MM.1S (cell line): Measurements from ENCODE around the gene NKIRAS1.
A peak's percentile ranks its signal among the peaks of the same experiment; 100 is the strongest.

Experiments used
- DNase-seq: peaks from one replicate; pipeline ENCODE4 v3.0.0-alpha.2; 2015
- H2AFZ ChIP-seq: fragments of 300-600 bp; sonication (generic); 2 replicates; pipeline ENCODE4 v1.6.0; 2016; ENCODE audit warnings: antibody characterized with exemption, low read length
- H3F3A ChIP-seq: fragments of 300-600 bp; sonication (generic); 2 replicates; pipeline ENCODE4 v1.6.1; 2016; ENCODE audit warnings: mild to moderate bottlenecking, antibody characterized with exemption, low read length, moderate library complexity, mixed read lengths; ENCODE audit not compliant: insufficient read depth
- H3K27ac ChIP-seq: fragments of 300-600 bp; sonication (generic); 2 replicates; pipeline ENCODE4 v1.5.1; 2016; ENCODE audit warnings: mild to moderate bottlenecking, low read length
- H3K27me3 ChIP-seq: fragments of 300-600 bp; sonication (generic); replicated peaks from 2 replicates; pipeline ENCODE4 v1.6.0; 2016; ENCODE audit warnings: low read length; ENCODE audit not compliant: insufficient read depth
- H3K36me3 ChIP-seq: fragments of 300-600 bp; sonication (generic); replicated peaks from 2 replicates; pipeline ENCODE4 v1.6.1; 2016; ENCODE audit warnings: mild to moderate bottlenecking, low read length, mixed read lengths; ENCODE audit not compliant: insufficient read depth
- H3K4me1 ChIP-seq: fragments of 300-600 bp; sonication (generic); 2 replicates; pipeline ENCODE4 v1.6.1; 2016; ENCODE audit warnings: low read length, mixed read lengths
- H3K4me2 ChIP-seq: fragments of 300-600 bp; sonication (generic); 2 replicates; pipeline ENCODE4 v1.6.0; 2016; ENCODE audit warnings: low read depth, low read length
- H3K4me3 ChIP-seq: fragments of 300-600 bp; sonication (generic); 2 replicates; pipeline ENCODE4 v1.5.1; 2016; ENCODE audit warnings: low read length, mixed read lengths
- H3K79me2 ChIP-seq: fragments of 300-600 bp; sonication (generic); 2 replicates; pipeline ENCODE4 v1.6.1; 2016; ENCODE audit warnings: mixed run types, low read length, mixed read lengths
- H3K9ac ChIP-seq: fragments of 300-600 bp; sonication (generic); 2 replicates; pipeline ENCODE4 v1.6.1; 2016; ENCODE audit warnings: low read length, mixed read lengths
- H3K9me2 ChIP-seq: fragments of 300-600 bp; sonication (generic); replicated peaks from 2 replicates; pipeline ENCODE4 v1.6.1; 2016; ENCODE audit warnings: mild to moderate bottlenecking, low read length, mixed read lengths; ENCODE audit not compliant: insufficient read depth
- H3K9me3 ChIP-seq: fragments of 300-600 bp; sonication (generic); replicated peaks from 2 replicates; pipeline ENCODE4 v1.6.1; 2016; ENCODE audit warnings: mild to moderate bottlenecking, low read length, mixed read lengths; ENCODE audit not compliant: insufficient read depth
- H4K20me1 ChIP-seq: fragments of 300-600 bp; sonication (generic); 2 replicates; pipeline ENCODE4 v1.6.1; 2016; ENCODE audit warnings: mild to moderate bottlenecking, low read length, moderate library complexity, mixed read lengths; ENCODE audit not compliant: insufficient read depth
- EZH2 ChIP-seq: fragments of 300-600 bp; sonication (generic); optimal IDR thresholded peaks from 2 replicates; pipeline ENCODE3; 2017; ENCODE audit warnings: low read depth, mild to moderate bottlenecking, antibody characterized with exemption, low read length, mixed read lengths
- EZH2phosphoT487 ChIP-seq: fragments of 300-600 bp; sonication (generic); IDR thresholded peaks from 2 replicates; pipeline ENCODE4 v1.6.1; 2018; ENCODE audit warnings: antibody characterized with exemption, low read length
- TF ChIP-seq, protein P1 (sequence below): fragments of 300-600 bp; sonication (generic); IDR thresholded peaks from 2 replicates; pipeline ENCODE4 v1.5.1; 2016; ENCODE audit warnings: antibody characterized with exemption, low read length, mixed read lengths

NKIRAS1 gene

DNA sequence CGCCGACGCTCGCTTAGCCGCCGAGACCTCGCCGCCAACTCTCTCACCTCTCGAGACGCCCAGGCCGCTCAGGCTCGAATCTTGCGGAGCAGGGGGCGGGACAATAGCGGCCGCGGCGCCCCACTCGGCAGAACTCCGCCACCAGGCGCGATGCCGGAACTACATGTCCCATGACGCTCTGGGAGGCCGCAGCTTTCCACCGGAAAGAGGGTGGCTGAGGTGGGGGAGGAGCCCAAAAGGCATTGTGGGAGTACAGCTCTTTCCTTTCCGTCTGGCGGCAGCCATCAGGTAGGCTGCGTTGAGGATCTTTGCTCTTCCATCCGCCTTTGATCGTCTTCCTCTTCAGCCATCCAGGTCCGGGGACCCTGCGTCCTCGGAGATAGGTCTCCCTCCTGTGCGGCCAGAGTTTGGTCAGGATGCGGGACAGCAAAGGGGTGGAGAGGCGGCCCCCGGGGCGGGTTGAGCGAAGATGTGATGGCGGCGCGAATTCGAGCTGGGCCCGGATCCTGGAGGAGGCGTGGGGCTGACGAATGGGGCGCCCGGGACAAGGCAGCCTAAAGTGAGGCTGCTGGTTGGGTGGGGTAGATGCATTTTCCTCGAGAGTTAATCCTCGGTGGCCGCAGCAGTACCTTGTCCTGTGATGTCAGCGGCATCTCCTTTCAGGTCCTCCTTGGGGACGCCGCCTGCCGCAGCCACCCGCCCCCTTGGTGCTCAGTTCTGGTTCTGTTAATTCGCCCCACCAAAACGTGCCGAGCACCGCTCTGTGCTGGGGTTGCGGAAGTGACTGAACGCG, at the start of gene NKIRAS1, which contains the start of gene RPL15:
Gene NKIRAS1 (minus strand): TSS at position 105 of the 793 bp plus-strand sequence. CDS start 6,086 bp downstream, outside the sequence.
Gene RPL15 (plus strand): TSS at position 247 of the 793 bp plus-strand sequence. CDS start 728 bp downstream, outside the sequence.
- Histone ChIP-seq H4K20me1 (peaks cover 19% of the 10 kb centered on the region), H3K9ac (peak within 1 kb of the TSS; percentile 97), H3K9me3 (no peaks in the 10 kb centered on the region), H3K36me3 (peaks cover 14% of the 10 kb centered on the region; the same call in 1 of the 2 replicates), H2AFZ (peak within 1 kb of the TSS; percentile 89), H3K4me1 (peaks cover 36% of the 10 kb centered on the region), H3F3A (peaks cover 49% of the 10 kb centered on the region), H3K27ac (peak within 1 kb of the TSS; percentile 64), H3K79me2 (peaks cover 27% of the 10 kb centered on the region), H3K4me2 (peak within 1 kb of the TSS; percentile 98), H3K27me3 (peaks cover 8% of the 10 kb centered on the region), H3K9me2 (no peaks in the 10 kb centered on the region), H3K4me3 (peak within 1 kb of the TSS; percentile 100)
- TF ChIP-seq EZH2phosphoT487 (no peak), EZH2 (no peak)
- TF ChIP-seq, protein P1, sequence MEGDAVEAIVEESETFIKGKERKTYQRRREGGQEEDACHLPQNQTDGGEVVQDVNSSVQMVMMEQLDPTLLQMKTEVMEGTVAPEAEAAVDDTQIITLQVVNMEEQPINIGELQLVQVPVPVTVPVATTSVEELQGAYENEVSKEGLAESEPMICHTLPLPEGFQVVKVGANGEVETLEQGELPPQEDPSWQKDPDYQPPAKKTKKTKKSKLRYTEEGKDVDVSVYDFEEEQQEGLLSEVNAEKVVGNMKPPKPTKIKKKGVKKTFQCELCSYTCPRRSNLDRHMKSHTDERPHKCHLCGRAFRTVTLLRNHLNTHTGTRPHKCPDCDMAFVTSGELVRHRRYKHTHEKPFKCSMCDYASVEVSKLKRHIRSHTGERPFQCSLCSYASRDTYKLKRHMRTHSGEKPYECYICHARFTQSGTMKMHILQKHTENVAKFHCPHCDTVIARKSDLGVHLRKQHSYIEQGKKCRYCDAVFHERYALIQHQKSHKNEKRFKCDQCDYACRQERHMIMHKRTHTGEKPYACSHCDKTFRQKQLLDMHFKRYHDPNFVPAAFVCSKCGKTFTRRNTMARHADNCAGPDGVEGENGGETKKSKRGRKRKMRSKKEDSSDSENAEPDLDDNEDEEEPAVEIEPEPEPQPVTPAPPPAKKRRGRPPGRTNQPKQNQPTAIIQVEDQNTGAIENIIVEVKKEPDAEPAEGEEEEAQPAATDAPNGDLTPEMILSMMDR, result peak; percentile 10; the same call in 1 of the 2 replicates
- DNase-seq, result peak; percentile 98

DNA sequence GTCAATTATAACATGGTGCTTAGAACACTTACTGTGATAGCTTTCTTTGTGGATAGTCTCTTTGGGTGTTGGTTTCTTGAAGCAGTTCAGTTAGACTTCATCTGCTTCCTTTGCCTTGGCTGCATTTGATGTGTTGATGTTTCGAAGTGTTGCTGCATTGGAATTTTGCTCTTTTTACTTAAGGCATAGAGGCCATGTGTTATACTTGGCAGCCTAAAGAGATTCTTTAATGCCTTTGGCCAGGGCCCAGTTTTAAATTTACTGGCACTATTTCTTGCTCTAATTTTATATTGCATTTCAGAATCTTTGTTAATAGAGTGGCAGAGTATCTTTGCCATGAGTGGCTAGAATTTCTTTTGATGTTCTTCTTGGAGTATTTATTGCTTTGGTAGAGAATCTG, 49.5 kb upstream of the NKIRAS1 start:
- no peak overlapping the region for H3K4me2 ChIP-seq
- H3K9me2 ChIP-seq, result no peaks in the 10 kb centered on the region
- H3K36me3 ChIP-seq, result no peaks in the 10 kb centered on the region
- no peaks in the 10 kb centered on the region for H4K20me1 ChIP-seq
- H3F3A ChIP-seq, result no peaks in the 10 kb centered on the region
- no peak for DNase-seq
- H3K79me2 ChIP-seq, result no peaks in the 10 kb centered on the region
- no peaks in the 10 kb centered on the region for H3K27me3 ChIP-seq
- H3K9me3 ChIP-seq, result no peaks in the 10 kb centered on the region
- no peak overlapping the region for H3K27ac ChIP-seq
- no peak overlapping the region for H3K4me3 ChIP-seq
- H2AFZ ChIP-seq, result no peak overlapping the region
- no peak overlapping the region for H3K9ac ChIP-seq
- TF ChIP-seq, protein P1, result no peak
- TF ChIP-seq EZH2 (no peak), EZH2phosphoT487 (no peak)
- H3K4me1 ChIP-seq, result no peaks in the 10 kb centered on the region

DNA sequence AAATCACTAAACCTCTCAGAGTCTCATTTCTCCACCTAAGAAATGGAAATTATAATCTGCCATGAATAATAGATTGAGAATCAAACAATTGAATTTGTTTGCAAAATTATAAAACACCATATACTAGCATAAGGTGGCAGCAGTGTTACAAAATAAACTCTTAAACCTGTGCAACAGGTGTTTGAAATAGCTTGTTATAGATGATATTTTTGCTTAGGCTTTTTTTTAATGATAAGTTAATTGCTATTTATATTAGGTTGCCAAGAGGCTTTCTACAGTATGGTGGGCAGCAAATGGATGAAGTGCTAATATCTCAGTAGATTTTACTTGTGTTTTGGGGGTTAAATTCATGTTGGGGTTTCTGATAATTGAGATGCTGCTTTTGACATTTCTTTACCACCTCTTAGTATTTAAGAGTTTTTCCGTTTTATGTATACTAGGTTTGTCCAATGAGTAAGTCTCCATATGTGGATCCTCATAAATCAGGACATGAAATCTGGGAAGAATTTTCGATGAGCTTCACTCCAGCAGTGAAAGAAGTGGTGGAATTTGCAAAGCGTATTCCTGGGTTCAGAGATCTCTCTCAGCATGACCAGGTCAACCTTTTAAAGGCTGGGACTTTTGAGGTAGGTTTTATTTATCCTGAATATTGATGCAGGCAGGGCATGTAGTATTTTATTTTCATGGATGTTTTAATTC, 47.9 kb upstream of the NKIRAS1 start:
- Histone ChIP-seq H3K27ac (no peak overlapping the region), H3K9me3 (no peaks in the 10 kb centered on the region), H4K20me1 (no peaks in the 10 kb centered on the region), H3K4me3 (no peak overlapping the region), H3K4me2 (no peak overlapping the region), H2AFZ (no peak overlapping the region), H3K9ac (no peak overlapping the region), H3K27me3 (no peaks in the 10 kb centered on the region), H3K9me2 (no peaks in the 10 kb centered on the region), H3K36me3 (no peaks in the 10 kb centered on the region), H3F3A (no peaks in the 10 kb centered on the region), H3K4me1 (no peaks in the 10 kb centered on the region), H3K79me2 (no peaks in the 10 kb centered on the region)
- DNase-seq, result no peak
- no peak for TF ChIP-seq EZH2phosphoT487
- no peak for TF ChIP-seq EZH2
- TF ChIP-seq, protein P1, result no peak
